T-helper 22 cell (primary cell): ENCODE measurements around the gene PALMD.

Experiments
- DNase-seq: peaks from one replicate; pipeline ENCODE4 v3.0.0-alpha.2; 2020; ENCODE audit warnings: low read depth

The PALMD gene

GRCh38 chr1:99645699-99646531 lies at the start of gene PALMD:
TSS of gene PALMD (plus strand) at chr1:99646113. CDS start at chr1:99646318, 205 bp downstream.
- no peak for DNase-seq

- DNase-seq = no peak
These were observed 47.0 kb upstream of the PALMD start for GRCh38 chr1:99598738-99599411.

GRCh38 chr1:99599678-99600175 lies 46.2 kb upstream of the PALMD start:
- DNase-seq = no peak

- no peak for DNase-seq
These were observed 45.1 kb upstream of the PALMD start for GRCh38 chr1:99600782-99601181.

GRCh38 chr1:99601208-99601607 lies 44.7 kb upstream of the PALMD start:
- DNase-seq = no peak

GRCh38 chr1:99601709-99602403 lies 44.1 kb upstream of the PALMD start:
- DNase-seq = no peak

- DNase-seq = no peak
These were observed 43.4 kb upstream of the PALMD start for GRCh38 chr1:99602404-99602969.

GRCh38 chr1:99603699-99604560 lies 42.0 kb upstream of the PALMD start:
- DNase-seq = no peak

GRCh38 chr1:99606306-99606705 lies 39.6 kb upstream of the PALMD start:
- DNase-seq = no peak

- DNase-seq = no peak
These were observed 38.3 kb upstream of the PALMD start for GRCh38 chr1:99607590-99607989.

GRCh38 chr1:99608058-99608457 lies 37.9 kb upstream of the PALMD start:
- no peak for DNase-seq

GRCh38 chr1:99613716-99614115 lies 32.2 kb upstream of the PALMD start:
- DNase-seq = no peak

GRCh38 chr1:99614728-99615127 lies 31.2 kb upstream of the PALMD start:
- DNase-seq = no peak

- no peak for DNase-seq
These were observed 26.3 kb upstream of the PALMD start for GRCh38 chr1:99619583-99619982.

- no peak for DNase-seq
These were observed 24.5 kb upstream of the PALMD start for GRCh38 chr1:99621340-99621901.

- DNase-seq = no peak
These were observed 23.1 kb upstream of the PALMD start for GRCh38 chr1:99622702-99623347.

GRCh38 chr1:99623554-99623953 lies 22.4 kb upstream of the PALMD start:
- DNase-seq = no peak

GRCh38 chr1:99627615-99628014 lies 18.3 kb upstream of the PALMD start:
- DNase-seq = no peak

GRCh38 chr1:99629164-99629563 lies 16.7 kb upstream of the PALMD start:
- DNase-seq = no peak

- no peak for DNase-seq
These were observed 10.8 kb upstream of the PALMD start for GRCh38 chr1:99634971-99635624.
